HEK293 (cell line): ENCODE results near the gene DNMT3B.

Experiments
- ZNF292 ChIP-seq: fragments of 450-650 bp; formaldehyde crosslinking; IDR thresholded peaks from 2 replicates; pipeline ENCODE4 v1.5.1; 2016; ENCODE audit warnings: low read depth, missing biosample characterization, missing genetic modification characterization, borderline replicate concordance
- ZNF335 ChIP-seq: fragments of 450-650 bp; formaldehyde crosslinking; conservative IDR thresholded peaks from 2 replicates; pipeline ENCODE4 v1.5.1; 2016; ENCODE audit warnings: missing biosample characterization, missing genetic modification characterization
- ZNF571 ChIP-seq: fragments of 450-650 bp; formaldehyde crosslinking; IDR thresholded peaks from 2 replicates; pipeline ENCODE4 v1.5.0; 2017; ENCODE audit warnings: missing biosample characterization, missing genetic modification characterization
- TF ChIP-seq, protein P1 (sequence below): fragments of 450-650 bp; formaldehyde crosslinking; IDR thresholded peaks from 2 replicates; pipeline ENCODE4 v1.5.1; 2016; ENCODE audit warnings: missing biosample characterization, missing genetic modification characterization
- TF ChIP-seq, protein P2 (sequence below): fragments of 450-650 bp; formaldehyde crosslinking; IDR thresholded peaks from 2 replicates; pipeline ENCODE4 v1.5.1; 2016; ENCODE audit warnings: missing biosample characterization, missing genetic modification characterization

DNA sequence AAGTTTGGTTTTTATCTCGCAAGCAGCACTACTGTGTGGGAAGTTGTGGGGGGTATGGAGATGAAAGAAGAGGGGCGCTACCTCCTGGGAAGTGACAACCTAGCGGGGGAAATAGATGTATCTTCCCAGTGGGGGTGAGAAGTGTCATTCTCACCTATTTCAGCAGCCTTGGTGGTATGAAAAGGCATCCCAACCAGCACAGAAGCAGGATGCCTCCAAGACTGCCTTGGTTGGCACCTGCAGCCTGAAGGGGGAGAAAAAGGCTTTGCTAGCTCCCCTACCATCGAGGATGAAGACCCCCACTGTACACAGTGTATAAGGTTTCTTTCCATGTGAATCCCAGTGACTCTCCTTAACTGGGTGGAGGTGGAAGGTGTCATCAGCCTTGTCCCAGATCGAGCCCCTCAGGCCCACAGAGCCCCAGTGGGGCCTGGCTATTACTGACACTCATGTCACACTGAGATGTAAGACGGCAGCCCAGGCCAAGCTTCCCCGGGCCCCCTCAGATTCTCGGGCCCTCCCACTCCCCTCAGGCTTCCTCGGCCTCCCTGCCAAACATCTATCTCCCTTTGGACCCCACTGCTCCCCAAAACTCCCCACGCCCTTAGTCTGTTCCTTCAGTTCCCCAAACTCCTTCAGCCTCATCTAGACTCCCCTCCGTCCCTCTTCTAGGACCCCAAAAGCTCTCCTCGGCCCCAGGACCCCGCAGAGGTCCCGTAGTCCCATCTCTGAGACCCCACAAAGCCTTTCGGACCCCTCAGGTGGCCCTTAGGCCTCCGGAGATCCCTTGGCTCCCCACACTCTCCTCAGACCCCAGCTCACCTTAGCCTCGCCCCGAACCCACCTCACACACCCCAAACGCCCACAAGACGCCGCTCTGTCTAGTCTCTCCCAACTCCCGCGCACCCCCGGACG lies 19.6 kb upstream of the DNMT3B start:
- TF ChIP-seq ZNF571 (tag by site-specific recombination), result no peak
- TF ChIP-seq, protein P1, sequence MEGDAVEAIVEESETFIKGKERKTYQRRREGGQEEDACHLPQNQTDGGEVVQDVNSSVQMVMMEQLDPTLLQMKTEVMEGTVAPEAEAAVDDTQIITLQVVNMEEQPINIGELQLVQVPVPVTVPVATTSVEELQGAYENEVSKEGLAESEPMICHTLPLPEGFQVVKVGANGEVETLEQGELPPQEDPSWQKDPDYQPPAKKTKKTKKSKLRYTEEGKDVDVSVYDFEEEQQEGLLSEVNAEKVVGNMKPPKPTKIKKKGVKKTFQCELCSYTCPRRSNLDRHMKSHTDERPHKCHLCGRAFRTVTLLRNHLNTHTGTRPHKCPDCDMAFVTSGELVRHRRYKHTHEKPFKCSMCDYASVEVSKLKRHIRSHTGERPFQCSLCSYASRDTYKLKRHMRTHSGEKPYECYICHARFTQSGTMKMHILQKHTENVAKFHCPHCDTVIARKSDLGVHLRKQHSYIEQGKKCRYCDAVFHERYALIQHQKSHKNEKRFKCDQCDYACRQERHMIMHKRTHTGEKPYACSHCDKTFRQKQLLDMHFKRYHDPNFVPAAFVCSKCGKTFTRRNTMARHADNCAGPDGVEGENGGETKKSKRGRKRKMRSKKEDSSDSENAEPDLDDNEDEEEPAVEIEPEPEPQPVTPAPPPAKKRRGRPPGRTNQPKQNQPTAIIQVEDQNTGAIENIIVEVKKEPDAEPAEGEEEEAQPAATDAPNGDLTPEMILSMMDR (tag by site-specific recombination), result no peak
- peak; percentile 83 for TF ChIP-seq ZNF335
- TF ChIP-seq, protein P2, sequence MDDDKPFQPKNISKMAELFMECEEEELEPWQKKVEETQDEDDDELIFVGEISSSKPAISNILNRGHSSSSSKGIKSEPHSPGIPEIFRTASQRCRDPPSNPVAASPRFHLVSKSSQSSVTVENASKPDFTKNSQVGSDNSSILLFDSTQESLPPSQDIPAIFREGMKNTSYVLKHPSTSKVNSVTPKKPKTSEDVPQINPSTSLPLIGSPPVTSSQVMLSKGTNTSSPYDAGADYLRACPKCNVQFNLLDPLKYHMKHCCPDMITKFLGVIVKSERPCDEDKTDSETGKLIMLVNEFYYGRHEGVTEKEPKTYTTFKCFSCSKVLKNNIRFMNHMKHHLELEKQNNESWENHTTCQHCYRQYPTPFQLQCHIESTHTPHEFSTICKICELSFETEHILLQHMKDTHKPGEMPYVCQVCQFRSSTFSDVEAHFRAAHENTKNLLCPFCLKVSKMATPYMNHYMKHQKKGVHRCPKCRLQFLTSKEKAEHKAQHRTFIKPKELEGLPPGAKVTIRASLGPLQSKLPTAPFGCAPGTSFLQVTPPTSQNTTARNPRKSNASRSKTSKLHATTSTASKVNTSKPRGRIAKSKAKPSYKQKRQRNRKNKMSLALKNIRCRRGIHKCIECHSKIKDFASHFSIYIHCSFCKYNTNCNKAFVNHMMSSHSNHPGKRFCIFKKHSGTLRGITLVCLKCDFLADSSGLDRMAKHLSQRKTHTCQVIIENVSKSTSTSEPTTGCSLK (tag by site-specific recombination), result no peak
- TF ChIP-seq ZNF292 (tag by site-specific recombination), result no peak
